CD4-positive, alpha-beta T cell treated with Interferon gamma for 1 hour (primary cell): ENCODE measurements around the gene RHOV.

ENCODE experiments used
- DNase-seq: peaks from one replicate; pipeline ENCODE4 v3.0.0-alpha.2; 2020

Gene RHOV

GRCh38 chr15:40843885-40844695 is 29.9 kb downstream of the RHOV start, which contains the start of gene SPINT1:
Gene SPINT1, plus strand, starts transcription at chr15:40844048. Its CDS starts 507 bp downstream, at chr15:40844555.
- DNase-seq = no peak

GRCh38 chr15:40843261-40843884 is 30.7 kb downstream of the RHOV start:
- no peak for DNase-seq

GRCh38 chr15:40841741-40842140 is 32.3 kb downstream of the RHOV start:
- no peak for DNase-seq

- no peak for DNase-seq
These were observed 35.3 kb downstream of the RHOV start for GRCh38 chr15:40838756-40839155.

- DNase-seq = no peak
These were observed 38.0 kb downstream of the RHOV start for GRCh38 chr15:40836020-40836419.

- DNase-seq = no peak
These were observed 41.1 kb downstream of the RHOV start for GRCh38 chr15:40832903-40833302.

- DNase-seq = no peak
These were observed 42.2 kb downstream of the RHOV start for GRCh38 chr15:40831861-40832260.

- DNase-seq = no peak
These were observed 43.1 kb downstream of the RHOV start for GRCh38 chr15:40830884-40831283.

GRCh38 chr15:40829115-40829514 is 44.9 kb downstream of the RHOV start:
- DNase-seq = no peak

- no peak for DNase-seq
These were observed 45.5 kb downstream of the RHOV start, which contains the start of gene PPP1R14D for GRCh38 chr15:40828447-40829036. Gene PPP1R14D, minus strand, starts transcription at chr15:40828708. Its CDS starts 67 bp downstream, at chr15:40828641.

- DNase-seq = no peak
These were observed 47.5 kb downstream of the RHOV start for GRCh38 chr15:40826423-40827075.

GRCh38 chr15:40825661-40826422 is 48.2 kb downstream of the RHOV start:
- no peak for DNase-seq

GRCh38 chr15:40823572-40824343 is 50.3 kb downstream of the RHOV start:
- no peak for DNase-seq
